Neuron (in vitro differentiated cells): Measurements from ENCODE around the gene ALDOC.
A peak's percentile ranks its signal among the peaks of the same experiment; 100 is the strongest.

Source experiments
- H2AFZ ChIP-seq: one replicate; pipeline ENCODE4 v1.6.1; 2013; ENCODE audit warnings: low read depth, mild to moderate bottlenecking, inconsistent platforms, low read length, moderate library complexity
- H3K27me3 ChIP-seq: one replicate; pipeline ENCODE4 v1.6.1; 2013; ENCODE audit warnings: low read length; ENCODE audit not compliant: insufficient read depth
- H3K36me3 ChIP-seq: one replicate; pipeline ENCODE4 v1.6.1; 2013; ENCODE audit warnings: low read length; ENCODE audit not compliant: insufficient read depth
- H3K4me1 ChIP-seq: one replicate; pipeline ENCODE4 v1.6.1; 2013; ENCODE audit warnings: low read length; ENCODE audit not compliant: insufficient read depth
- H3K4me3 ChIP-seq: 2 replicates; pipeline ENCODE4 v1.5.1; 2013; ENCODE audit warnings: mild to moderate bottlenecking, low read length, moderate library complexity
- H3K9me3 ChIP-seq: one replicate; pipeline ENCODE4 v1.6.1; 2013; ENCODE audit warnings: low read length

The ALDOC gene

GRCh38 chr17:28555022-28555421 lies 21.7 kb downstream of the ALDOC start:
- Histone ChIP-seq H3K4me1 (peaks cover 12% of the 10 kb centered on the region), H2AFZ (no peak overlapping the region), H3K9me3 (no peaks in the 10 kb centered on the region), H3K4me3 (no peak overlapping the region), H3K36me3 (peaks cover 44% of the 10 kb centered on the region), H3K27me3 (no peaks in the 10 kb centered on the region)

DNA sequence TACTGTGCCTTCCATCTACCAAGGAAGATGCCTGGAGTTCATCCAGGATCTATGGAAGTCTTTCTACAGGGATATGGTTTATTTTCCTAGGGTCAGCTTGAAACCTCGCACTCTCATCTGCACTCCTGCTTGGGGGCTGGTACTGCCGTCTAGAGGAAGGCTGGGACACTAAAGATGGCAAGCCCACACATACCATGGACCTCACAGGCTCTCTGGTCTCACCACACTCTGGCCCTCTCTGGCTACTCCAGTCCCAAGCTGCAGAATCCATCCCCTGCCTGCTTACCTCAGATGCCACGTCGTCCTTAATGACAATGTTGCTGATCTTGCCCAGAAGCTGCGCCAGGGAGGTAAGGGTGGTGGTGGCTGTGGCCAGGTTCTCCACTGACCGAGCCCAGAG lies 22.1 kb downstream of the ALDOC start:
- Histone ChIP-seq H2AFZ (no peak overlapping the region), H3K36me3 (peaks cover 41% of the 10 kb centered on the region), H3K9me3 (no peaks in the 10 kb centered on the region), H3K4me1 (peaks cover 12% of the 10 kb centered on the region), H3K4me3 (no peak overlapping the region), H3K27me3 (no peaks in the 10 kb centered on the region)

DNA sequence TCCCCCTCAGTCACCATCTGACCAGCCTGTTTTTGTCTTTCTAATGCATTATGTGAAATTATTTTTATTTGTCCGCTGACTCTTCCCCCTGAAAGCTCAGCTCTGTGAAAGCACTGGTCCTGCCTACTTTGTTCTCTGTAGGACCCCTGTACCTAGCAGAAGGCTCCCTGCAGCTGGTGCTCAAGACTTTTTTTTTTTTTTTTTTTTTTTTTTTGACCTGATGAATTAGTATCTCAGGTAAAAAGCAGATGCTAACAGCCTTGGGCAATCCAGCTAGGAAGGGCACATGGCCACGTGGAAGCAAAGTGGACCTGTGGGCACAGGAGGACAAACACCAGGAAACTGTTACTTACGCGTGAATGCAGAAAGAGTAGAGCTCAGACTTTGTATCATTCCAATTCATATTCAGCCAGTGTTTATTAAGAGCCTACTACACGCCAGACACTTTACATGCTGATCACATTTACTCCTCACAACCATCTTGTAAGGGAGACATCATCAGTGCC lies 23.6 kb downstream of the ALDOC start:
- Histone ChIP-seq H3K4me1 (peaks cover 12% of the 10 kb centered on the region), H3K4me3 (peak overlapping the region; percentile 82), H3K36me3 (peaks cover 36% of the 10 kb centered on the region), H2AFZ (peak overlapping the region; percentile 64), H3K27me3 (no peaks in the 10 kb centered on the region), H3K9me3 (no peaks in the 10 kb centered on the region)

DNA sequence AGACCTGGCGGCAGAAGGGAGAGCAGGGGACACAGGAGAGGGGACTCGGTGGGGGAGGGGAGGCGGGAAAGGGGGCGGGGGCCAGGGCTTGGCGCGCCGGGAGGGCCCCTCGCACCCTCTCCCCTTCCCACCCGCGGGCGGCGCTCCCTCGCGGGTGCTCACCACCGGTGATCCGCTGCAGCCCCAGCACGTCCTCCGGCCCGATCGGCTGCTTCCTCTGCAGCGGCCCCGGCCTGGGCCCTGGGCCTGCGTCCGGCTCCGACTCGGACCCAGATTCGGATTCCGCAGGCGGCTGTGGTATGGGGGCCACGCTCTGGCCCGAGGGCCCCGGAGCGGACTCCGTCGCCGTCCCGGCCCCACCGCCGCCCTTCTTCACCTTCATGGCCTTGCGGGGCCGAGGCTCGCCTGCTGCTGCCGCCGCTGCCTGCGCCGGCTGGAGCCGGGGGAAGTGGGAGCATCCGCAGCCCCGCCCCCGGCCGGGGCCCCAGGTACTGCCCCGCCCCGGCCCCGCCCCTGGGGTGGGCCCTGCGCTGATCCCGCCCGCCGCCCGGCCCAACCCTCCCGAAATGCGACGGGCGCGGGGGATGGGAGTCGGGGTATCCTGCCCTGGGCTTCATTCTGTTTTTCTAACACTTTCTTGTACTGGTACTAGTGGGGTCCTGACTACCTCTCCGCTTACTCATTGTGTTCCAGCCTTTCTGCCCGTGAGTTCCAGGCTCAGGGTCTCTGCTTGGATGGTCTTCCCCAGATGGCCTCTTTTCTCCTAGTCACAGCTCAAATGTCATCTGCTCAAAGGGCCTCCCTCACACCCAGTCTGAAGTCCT lies 24.3 kb downstream of the ALDOC start, which contains the start of gene UNC119:
Gene UNC119, minus strand, starts transcription at position 449 of the 824 bp plus-strand sequence. Its CDS starts 67 bp downstream, at position 382.
- H3K9me3 ChIP-seq: no peaks in the 10 kb centered on the region
- H3K4me3 ChIP-seq: peak within 1 kb of the TSS; percentile 82
- no peaks in the 10 kb centered on the region for H3K27me3 ChIP-seq
- peaks cover 34% of the 10 kb centered on the region for H3K36me3 ChIP-seq
- H3K4me1 ChIP-seq: peaks cover 12% of the 10 kb centered on the region
- H2AFZ ChIP-seq: peak within 1 kb of the TSS; percentile 64

- Histone ChIP-seq H3K4me3 (peak overlapping the region; percentile 82), H3K27me3 (no peaks in the 10 kb centered on the region), H3K9me3 (no peaks in the 10 kb centered on the region), H2AFZ (no peak overlapping the region), H3K4me1 (peaks cover 12% of the 10 kb centered on the region), H3K36me3 (peaks cover 33% of the 10 kb centered on the region)
Measured at GRCh38 chr17:28551421-28552175, 25.1 kb downstream of the ALDOC start.

- Histone ChIP-seq H3K36me3 (peaks cover 26% of the 10 kb centered on the region), H3K27me3 (no peaks in the 10 kb centered on the region), H3K4me1 (peaks cover 12% of the 10 kb centered on the region), H3K9me3 (no peaks in the 10 kb centered on the region), H2AFZ (no peak overlapping the region), H3K4me3 (no peak overlapping the region)
Measured at GRCh38 chr17:28550858-28551257, 25.8 kb downstream of the ALDOC start.

DNA sequence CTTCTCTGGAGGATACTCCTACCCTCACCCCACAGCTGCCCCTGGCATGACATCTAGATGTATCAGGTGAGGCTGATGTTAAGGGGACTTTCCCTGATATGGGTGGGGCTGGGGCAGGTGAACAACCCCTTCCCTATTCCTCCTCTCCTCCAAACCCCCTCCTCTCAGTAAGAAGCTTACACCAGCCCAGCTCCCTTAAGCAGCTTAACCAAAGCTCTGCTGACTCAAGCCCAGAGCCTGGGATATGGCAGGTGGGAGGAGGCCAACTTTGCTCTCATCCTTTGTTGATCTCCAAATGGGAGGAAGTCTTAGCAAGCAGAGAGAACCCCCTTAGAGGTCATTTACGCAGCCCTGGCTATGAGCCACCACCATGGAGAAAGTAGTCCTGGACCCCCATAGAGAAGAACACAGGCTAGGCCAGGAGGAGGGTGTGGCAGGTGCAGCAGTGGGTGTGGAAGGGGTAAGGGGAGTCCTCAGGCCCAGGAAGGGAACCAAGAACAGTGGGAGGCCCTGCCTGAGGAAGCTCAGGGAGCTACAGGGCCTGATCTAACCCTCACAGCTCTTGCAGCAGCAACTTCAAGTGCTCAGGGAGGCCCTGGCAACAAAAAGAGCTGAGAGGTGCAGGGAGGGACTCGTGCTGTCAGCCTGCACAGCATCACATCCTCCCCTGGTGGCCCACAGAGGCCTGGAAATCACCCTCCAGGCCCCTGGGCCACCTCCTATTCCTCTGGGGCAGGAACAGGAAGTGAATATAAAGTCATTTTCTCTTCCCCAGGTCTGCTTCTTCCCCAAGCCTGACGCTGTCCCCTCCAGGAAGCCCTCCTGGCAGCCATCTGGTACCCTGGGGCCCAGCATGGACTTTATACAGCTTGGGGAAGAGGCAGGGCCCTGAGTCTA lies 27.2 kb downstream of the ALDOC start:
- no peaks in the 10 kb centered on the region for H3K27me3 ChIP-seq
- H3K4me1 ChIP-seq: peaks cover 12% of the 10 kb centered on the region
- H3K36me3 ChIP-seq: peaks cover 21% of the 10 kb centered on the region
- H3K9me3 ChIP-seq: no peaks in the 10 kb centered on the region
- H3K4me3 ChIP-seq: no peak overlapping the region
- H2AFZ ChIP-seq: no peak overlapping the region

DNA sequence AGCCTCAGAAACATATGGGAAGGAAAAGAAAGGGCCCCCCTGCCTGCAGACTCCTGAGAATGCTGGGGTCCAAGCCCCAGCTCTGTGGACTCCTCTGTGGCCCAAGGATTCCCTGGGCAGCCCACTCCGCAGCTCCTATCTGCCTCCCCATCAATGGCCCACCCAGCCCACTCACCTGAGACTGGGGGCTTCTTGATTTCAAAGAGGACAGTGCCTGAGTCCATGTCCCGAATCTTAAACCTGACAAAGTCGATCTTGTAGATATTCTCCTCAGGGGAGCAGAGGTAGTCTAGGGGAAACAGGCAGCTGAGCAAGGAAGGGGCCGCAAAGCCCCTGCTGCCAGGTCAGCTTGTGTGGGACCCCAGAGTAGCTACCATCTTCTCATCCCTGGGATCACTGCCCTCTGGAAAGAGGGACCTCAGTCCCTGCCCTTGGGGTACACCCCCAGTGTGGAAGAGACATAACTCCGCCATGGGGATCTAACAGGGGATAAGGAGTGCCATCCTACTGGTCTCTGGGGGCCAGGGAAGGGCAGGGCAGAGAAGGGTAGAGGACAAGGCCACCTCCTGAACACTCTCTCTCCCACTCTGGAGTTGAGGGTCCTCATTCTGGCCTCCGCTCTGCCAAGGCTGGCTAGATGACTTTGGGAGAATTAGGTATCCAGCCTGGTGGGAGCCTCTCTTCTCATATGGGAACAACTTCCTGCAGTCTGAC lies 28.1 kb downstream of the ALDOC start:
- no peaks in the 10 kb centered on the region for H3K9me3 ChIP-seq
- H3K4me1 ChIP-seq: peaks cover 12% of the 10 kb centered on the region
- H3K4me3 ChIP-seq: no peak overlapping the region
- H3K36me3 ChIP-seq: peaks cover 12% of the 10 kb centered on the region
- H3K27me3 ChIP-seq: no peaks in the 10 kb centered on the region
- H2AFZ ChIP-seq: no peak overlapping the region

- peaks cover 12% of the 10 kb centered on the region for H3K4me1 ChIP-seq
- no peaks in the 10 kb centered on the region for H3K27me3 ChIP-seq
- no peak overlapping the region for H3K4me3 ChIP-seq
- H2AFZ ChIP-seq: no peak overlapping the region
- H3K9me3 ChIP-seq: no peaks in the 10 kb centered on the region
- H3K36me3 ChIP-seq: peaks cover 11% of the 10 kb centered on the region
Measured at GRCh38 chr17:28547623-28548416, 28.9 kb downstream of the ALDOC start.

GRCh38 chr17:28547096-28547622 lies 29.5 kb downstream of the ALDOC start:
- Histone ChIP-seq H3K4me3 (no peak overlapping the region), H3K9me3 (no peaks in the 10 kb centered on the region), H3K27me3 (no peaks in the 10 kb centered on the region), H2AFZ (no peak overlapping the region), H3K36me3 (peaks cover 11% of the 10 kb centered on the region), H3K4me1 (peaks cover 12% of the 10 kb centered on the region)

DNA sequence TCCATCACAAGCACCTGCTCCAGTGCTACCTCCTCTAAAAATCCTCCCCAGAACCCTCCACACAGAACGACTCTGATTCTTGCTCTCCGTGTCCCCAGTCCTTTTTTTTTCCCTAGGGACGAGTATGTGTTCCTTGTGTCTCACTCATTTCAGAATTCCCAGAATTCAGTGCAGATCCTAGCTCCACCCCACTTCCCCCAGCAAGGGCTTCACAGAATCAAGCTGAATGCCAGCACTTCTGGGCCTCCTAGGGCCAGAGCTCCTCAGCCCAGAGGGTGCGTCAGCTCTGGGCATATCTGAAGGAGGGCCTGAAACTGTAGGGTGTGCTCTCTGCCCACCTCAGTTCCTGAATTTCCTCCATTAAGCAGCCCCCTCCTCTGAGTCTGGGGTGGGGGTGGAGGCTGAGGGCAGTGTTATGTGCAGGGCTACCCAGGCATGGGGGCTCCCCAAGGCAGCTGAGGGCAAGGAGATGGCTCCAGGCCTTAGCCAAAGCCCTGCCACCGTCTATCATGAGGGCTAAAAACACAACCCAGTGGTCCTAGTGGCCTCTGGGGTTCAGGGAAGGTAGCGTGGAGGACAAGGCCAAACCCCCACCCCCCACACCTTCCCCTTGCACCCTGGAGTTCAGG lies 30.8 kb downstream of the ALDOC start:
- Histone ChIP-seq H3K27me3 (no peaks in the 10 kb centered on the region), H3K4me1 (peaks cover 2% of the 10 kb centered on the region), H2AFZ (no peak overlapping the region), H3K36me3 (peaks cover 11% of the 10 kb centered on the region), H3K9me3 (no peaks in the 10 kb centered on the region), H3K4me3 (no peak overlapping the region)
